Esophagus muscularis mucosa (tissue), 4 donors: ENCODE data around the gene HTR4. TPM values are rescaled to one million over a fixed set of nuclear protein-coding genes. Genes with fewer than 3 reads are reported as not detected.
A peak's percentile ranks its signal among the peaks of the same experiment; 100 is the strongest.

Source experiments
- DNase-seq: peaks from one replicate; pipeline ENCODE4 v3.0.0-alpha.2; 2017; ENCODE audit errors: extremely low spot score
- H3K27ac ChIP-seq, 4 donors: fragments of 200-600 bp; sonication (generic); replicated peaks in 1 of 4; 1 replicate in 3 of 4; 2 replicates in 1 of 4; pipeline ENCODE4 v1.5.1; 2016 to 2019; ENCODE audit warnings: mild to moderate bottlenecking in 1 of 4
- H3K27me3 ChIP-seq, 4 donors: fragments of 200-600 bp; sonication (generic); one replicate each; pipeline versions ENCODE4 v1.5.1 to v1.6.0; 2016 to 2019
- H3K36me3 ChIP-seq, 4 donors: fragments of 200-600 bp; sonication (generic); one replicate each; pipeline ENCODE4 v1.5.1; 2016 to 2019
- H3K4me1 ChIP-seq, 4 donors: fragments of 200-600 bp; sonication (generic); one replicate each; pipeline ENCODE4 v1.5.1; 2016 to 2019
- H3K4me3 ChIP-seq, 4 donors: fragments of 200-600 bp; sonication (generic); 1 replicate in 2 of 4; 2 replicates in 2 of 4; pipeline ENCODE4 v1.5.1; 2016 to 2019; ENCODE audit warnings: mild to moderate bottlenecking in 4 of 4, moderate library complexity in 1 of 4
- H3K9me3 ChIP-seq, 4 donors: fragments of 200-600 bp; sonication (generic); 1 replicate in 3 of 4; 2 replicates in 1 of 4; pipeline ENCODE4 v1.5.1; 2016 to 2019
- CTCF ChIP-seq, 3 experiments: fragments of 200-600 bp in 2 of 3; fragments of 450-650 bp in 1 of 3; sonication (generic) in 2 of 3; IDR thresholded peaks; one replicate each; pipeline ENCODE4 v1.5.1; 2017 to 2019; ENCODE audit warnings: antibody characterized with exemption in 3 of 3, mild to moderate bottlenecking in 2 of 3, moderate library complexity in 1 of 3
- EP300 ChIP-seq: sonication (generic); formaldehyde crosslinking; IDR thresholded peaks from one replicate; pipeline ENCODE4 v1.6.1; 2017; ENCODE audit warnings: antibody characterized with exemption
- POLR2A ChIP-seq: fragments of 450-650 bp; IDR thresholded peaks from one replicate; pipeline ENCODE4 v1.6.1; 2017; ENCODE audit warnings: antibody characterized with exemption, moderate library complexity, mild to moderate bottlenecking, low read depth
- POLR2AphosphoS5 ChIP-seq, 2 donors: sonication (generic); formaldehyde crosslinking; IDR thresholded peaks; one replicate each; pipeline ENCODE4 v1.6.1; 2017; ENCODE audit warnings: antibody characterized with exemption in 2 of 2
- WGBS: methylation state at CpG from one replicate; pipeline ENCODE4 v1.1.5; 2018; 5-methylcytosine and 5-hydroxymethylcytosine counted together
- intact Hi-C: fragments of 100-400 bp; cut with DNase I; formaldehyde crosslinking; loops from one replicate; pipeline ENCODE4 v1.15.1; 2023
- total RNA-seq, 4 donors: library from RNA; depleted of rRNA; stranded (reverse); fragments of >200 nt; gene quantifications; one replicate each; pipeline versions ENCODE4 v1.1.0 to v1.2.1, GENCODE V29; 2016

The HTR4 gene
- total RNA-seq, 4 donors from 2014 or later, result 0.23 to 0.42 TPM; not detected in 2

GRCh38 chr5:148636353-148636752 lies 18.0 kb downstream of the HTR4 start:
- intact Hi-C loops, result no loop called here
- Histone ChIP-seq H3K4me1 (no peaks in the 10 kb centered on the region), H3K36me3 (no peaks in the 10 kb centered on the region), H3K27ac (no peak overlapping the region), H3K9me3 (no peaks in the 10 kb centered on the region), H3K27me3 (no peaks in the 10 kb centered on the region), H3K4me3 (no peak overlapping the region)
- WGBS, result 74% methylated on average over 3 of the region's 3 CpGs
- no peak for TF ChIP-seq CTCF (IDR thresholded peaks at IDR 0.05)
- TF ChIP-seq POLR2AphosphoS5 (IDR thresholded peaks at IDR 0.05), result no peak
- TF ChIP-seq POLR2A, result no peak
- no peak for TF ChIP-seq EP300
- DNase-seq, result no peak

- H3K27me3 ChIP-seq, result no peaks in the 10 kb centered on the region
- H3K27ac ChIP-seq, result no peak overlapping the region
- H3K4me1 ChIP-seq, result no peaks in the 10 kb centered on the region
- TF ChIP-seq POLR2AphosphoS5 (IDR thresholded peaks at IDR 0.05) (no peak), CTCF (IDR thresholded peaks at IDR 0.05) (no peak), POLR2A (no peak), EP300 (no peak)
- intact Hi-C loops, result no loop called here
- DNase-seq, result peak; percentile 12
- WGBS, result 61% methylated on average over 1 of the region's 1 CpG
- H3K4me3 ChIP-seq, result no peak overlapping the region
- H3K36me3 ChIP-seq, result no peaks in the 10 kb centered on the region
- no peaks in the 10 kb centered on the region for H3K9me3 ChIP-seq
These were observed 18.8 kb downstream of the HTR4 start for GRCh38 chr5:148635321-148636083.

- H3K36me3 ChIP-seq, result no peaks in the 10 kb centered on the region
- no peak overlapping the region for H3K27ac ChIP-seq
- DNase-seq, result no peak
- TF ChIP-seq CTCF (IDR thresholded peaks at IDR 0.05) (no peak), POLR2AphosphoS5 (IDR thresholded peaks at IDR 0.05) (no peak), EP300 (no peak)
- no peaks in the 10 kb centered on the region for H3K4me1 ChIP-seq
- intact Hi-C loops, result no loop called here
- H3K9me3 ChIP-seq, result no peaks in the 10 kb centered on the region
- H3K27me3 ChIP-seq, result no peaks in the 10 kb centered on the region
- WGBS, result 88% methylated on average over 1 of the region's 1 CpG
- no peak overlapping the region for H3K4me3 ChIP-seq
These were observed 21.3 kb downstream of the HTR4 start for GRCh38 chr5:148633067-148633377.

- TF ChIP-seq EP300, result no peak
- no peak for TF ChIP-seq POLR2AphosphoS5 (IDR thresholded peaks at IDR 0.05)
- TF ChIP-seq POLR2A, result no peak
- TF ChIP-seq CTCF (IDR thresholded peaks at IDR 0.05), result no peak
- peak; percentile 34 for DNase-seq
- no peaks in the 10 kb centered on the region for H3K36me3 ChIP-seq
- 45% methylated on average over 8 of the region's 8 CpGs for WGBS
- H3K27ac ChIP-seq, result no peak overlapping the region
- intact Hi-C loops, result no loop called here
- no peaks in the 10 kb centered on the region for H3K9me3 ChIP-seq
- no peaks in the 10 kb centered on the region for H3K27me3 ChIP-seq
- no peaks in the 10 kb centered on the region for H3K4me1 ChIP-seq
- no peak overlapping the region for H3K4me3 ChIP-seq
These were observed 21.9 kb downstream of the HTR4 start for GRCh38 chr5:148632255-148633066.
